DMS153 (cell line): ENCODE data around the gene CCSER1.
A peak's percentile ranks its signal among the peaks of the same experiment; 100 is the strongest.
"Not testable (repeated sequence)": the region's sequence is repeated elsewhere in the genome, so short reads cannot be mapped to it uniquely, and the experiment has no call there.

Experiments
- DNase-seq: peaks from one replicate; lab custom pipeline; 2025; lab: John Stamatoyannopoulos, UW

The CCSER1 gene

GRCh38 chr4:91366554-91366953, 1239.4 kb downstream of the CCSER1 start:
- no peak for DNase-seq

- DNase-seq, result no peak
These were observed 1241.9 kb downstream of the CCSER1 start for GRCh38 chr4:91369116-91369515.

GRCh38 chr4:91373546-91373945, 1246.4 kb downstream of the CCSER1 start:
- DNase-seq, result no peak

GRCh38 chr4:91405431-91405830, 1278.2 kb downstream of the CCSER1 start:
- DNase-seq, result not testable (repeated sequence)

- no peak for DNase-seq
These were observed 1294.8 kb downstream of the CCSER1 start for GRCh38 chr4:91422011-91422410.

GRCh38 chr4:91426725-91427124, 1299.5 kb downstream of the CCSER1 start:
- DNase-seq, result no peak

GRCh38 chr4:91427171-91427570, 1300.0 kb downstream of the CCSER1 start:
- DNase-seq, result no peak

GRCh38 chr4:91434631-91435030, 1307.4 kb downstream of the CCSER1 start:
- DNase-seq, result no peak

GRCh38 chr4:91436556-91436955, 1309.4 kb downstream of the CCSER1 start:
- DNase-seq, result no peak

GRCh38 chr4:91447168-91447567, 1320.0 kb downstream of the CCSER1 start:
- DNase-seq, result no peak

GRCh38 chr4:91448668-91449330, 1321.6 kb downstream of the CCSER1 start:
- peak; percentile 0 for DNase-seq

- no peak for DNase-seq
These were observed 1326.9 kb downstream of the CCSER1 start for GRCh38 chr4:91454111-91454510.

GRCh38 chr4:91462566-91462965, 1335.4 kb downstream of the CCSER1 start:
- not testable (repeated sequence) for DNase-seq

GRCh38 chr4:91470671-91471070, 1343.5 kb downstream of the CCSER1 start:
- no peak for DNase-seq

GRCh38 chr4:91471280-91471679, 1344.1 kb downstream of the CCSER1 start:
- DNase-seq, result peak; percentile 65

GRCh38 chr4:91472046-91472445, 1344.9 kb downstream of the CCSER1 start:
- no peak for DNase-seq

GRCh38 chr4:91485415-91485814, 1358.2 kb downstream of the CCSER1 start:
- no peak for DNase-seq

- no peak for DNase-seq
These were observed 1361.8 kb downstream of the CCSER1 start for GRCh38 chr4:91488946-91489345.

- DNase-seq, result no peak
These were observed 1370.7 kb downstream of the CCSER1 start for GRCh38 chr4:91497892-91498291.

- no peak for DNase-seq
These were observed 1375.2 kb downstream of the CCSER1 start for GRCh38 chr4:91502365-91502764.

- no peak for DNase-seq
These were observed 1386.1 kb downstream of the CCSER1 start for GRCh38 chr4:91513326-91513725.

GRCh38 chr4:91519155-91519554, 1392.0 kb downstream of the CCSER1 start:
- DNase-seq, result no peak

- DNase-seq, result no peak
These were observed 1398.4 kb downstream of the CCSER1 start for GRCh38 chr4:91525621-91526020.

- DNase-seq, result no peak
These were observed 1399.9 kb downstream of the CCSER1 start for GRCh38 chr4:91527056-91527455.
